GM23338 (cell line): ENCODE measurements around the gene MARK3. TPM values are rescaled to one million over a fixed set of nuclear protein-coding genes. Genes with fewer than 3 reads are reported as not detected.

Source experiments
- EZH2 ChIP-seq: fragments of 200-600 bp; sonication (generic); IDR thresholded peaks from one replicate; pipeline ENCODE4 v1.8.0; 2017; ENCODE audit warnings: antibody characterized with exemption, mild to moderate bottlenecking, low read depth; ENCODE audit not compliant: unreplicated experiment
- NANOG ChIP-seq: IDR thresholded peaks from 2 replicates; pipeline ENCODE4 v1.6.1; 2016; ENCODE audit warnings: antibody characterized with exemption, borderline replicate concordance
- REST ChIP-seq: IDR thresholded peaks from one replicate; pipeline ENCODE4 v1.6.1; 2018; ENCODE audit warnings: antibody characterized with exemption; ENCODE audit not compliant: unreplicated experiment
- polyA plus RNA-seq: library from polyadenylated mRNA; unstranded; fragments of >200 nt; fragmentation: Nextera tagmentation; extraction: Ambion mirVana; gene quantifications from 2 replicates; pipeline ENCODE4 v1.2.1, GENCODE V29; 2016
- total RNA-seq: library from RNA; depleted of rRNA; stranded (reverse); fragments of >200 nt; shearing (Covaris generic); gene quantifications from 2 replicates; pipeline ENCODE4 v1.2.3, GENCODE V29; 2014
- TF ChIP-seq, protein P1 (sequence below): fragments of 250-450 bp; sonication (Bioruptor Pico); IDR thresholded peaks from 2 replicates; pipeline ENCODE4 v1.5.0; 2020; ENCODE audit warnings: mild to moderate bottlenecking, moderate library complexity

MARK3 gene
- total and polyA plus RNA-seq, 2 experiments from 2014 or later, result 45.9 to 69.7 TPM

GRCh38 chr14:103552011-103552845 lies 167.0 kb downstream of the MARK3 start (continued):
- no peak for TF ChIP-seq REST
- no peak for TF ChIP-seq EZH2
- TF ChIP-seq NANOG, result no peak
- TF ChIP-seq, protein P1, sequence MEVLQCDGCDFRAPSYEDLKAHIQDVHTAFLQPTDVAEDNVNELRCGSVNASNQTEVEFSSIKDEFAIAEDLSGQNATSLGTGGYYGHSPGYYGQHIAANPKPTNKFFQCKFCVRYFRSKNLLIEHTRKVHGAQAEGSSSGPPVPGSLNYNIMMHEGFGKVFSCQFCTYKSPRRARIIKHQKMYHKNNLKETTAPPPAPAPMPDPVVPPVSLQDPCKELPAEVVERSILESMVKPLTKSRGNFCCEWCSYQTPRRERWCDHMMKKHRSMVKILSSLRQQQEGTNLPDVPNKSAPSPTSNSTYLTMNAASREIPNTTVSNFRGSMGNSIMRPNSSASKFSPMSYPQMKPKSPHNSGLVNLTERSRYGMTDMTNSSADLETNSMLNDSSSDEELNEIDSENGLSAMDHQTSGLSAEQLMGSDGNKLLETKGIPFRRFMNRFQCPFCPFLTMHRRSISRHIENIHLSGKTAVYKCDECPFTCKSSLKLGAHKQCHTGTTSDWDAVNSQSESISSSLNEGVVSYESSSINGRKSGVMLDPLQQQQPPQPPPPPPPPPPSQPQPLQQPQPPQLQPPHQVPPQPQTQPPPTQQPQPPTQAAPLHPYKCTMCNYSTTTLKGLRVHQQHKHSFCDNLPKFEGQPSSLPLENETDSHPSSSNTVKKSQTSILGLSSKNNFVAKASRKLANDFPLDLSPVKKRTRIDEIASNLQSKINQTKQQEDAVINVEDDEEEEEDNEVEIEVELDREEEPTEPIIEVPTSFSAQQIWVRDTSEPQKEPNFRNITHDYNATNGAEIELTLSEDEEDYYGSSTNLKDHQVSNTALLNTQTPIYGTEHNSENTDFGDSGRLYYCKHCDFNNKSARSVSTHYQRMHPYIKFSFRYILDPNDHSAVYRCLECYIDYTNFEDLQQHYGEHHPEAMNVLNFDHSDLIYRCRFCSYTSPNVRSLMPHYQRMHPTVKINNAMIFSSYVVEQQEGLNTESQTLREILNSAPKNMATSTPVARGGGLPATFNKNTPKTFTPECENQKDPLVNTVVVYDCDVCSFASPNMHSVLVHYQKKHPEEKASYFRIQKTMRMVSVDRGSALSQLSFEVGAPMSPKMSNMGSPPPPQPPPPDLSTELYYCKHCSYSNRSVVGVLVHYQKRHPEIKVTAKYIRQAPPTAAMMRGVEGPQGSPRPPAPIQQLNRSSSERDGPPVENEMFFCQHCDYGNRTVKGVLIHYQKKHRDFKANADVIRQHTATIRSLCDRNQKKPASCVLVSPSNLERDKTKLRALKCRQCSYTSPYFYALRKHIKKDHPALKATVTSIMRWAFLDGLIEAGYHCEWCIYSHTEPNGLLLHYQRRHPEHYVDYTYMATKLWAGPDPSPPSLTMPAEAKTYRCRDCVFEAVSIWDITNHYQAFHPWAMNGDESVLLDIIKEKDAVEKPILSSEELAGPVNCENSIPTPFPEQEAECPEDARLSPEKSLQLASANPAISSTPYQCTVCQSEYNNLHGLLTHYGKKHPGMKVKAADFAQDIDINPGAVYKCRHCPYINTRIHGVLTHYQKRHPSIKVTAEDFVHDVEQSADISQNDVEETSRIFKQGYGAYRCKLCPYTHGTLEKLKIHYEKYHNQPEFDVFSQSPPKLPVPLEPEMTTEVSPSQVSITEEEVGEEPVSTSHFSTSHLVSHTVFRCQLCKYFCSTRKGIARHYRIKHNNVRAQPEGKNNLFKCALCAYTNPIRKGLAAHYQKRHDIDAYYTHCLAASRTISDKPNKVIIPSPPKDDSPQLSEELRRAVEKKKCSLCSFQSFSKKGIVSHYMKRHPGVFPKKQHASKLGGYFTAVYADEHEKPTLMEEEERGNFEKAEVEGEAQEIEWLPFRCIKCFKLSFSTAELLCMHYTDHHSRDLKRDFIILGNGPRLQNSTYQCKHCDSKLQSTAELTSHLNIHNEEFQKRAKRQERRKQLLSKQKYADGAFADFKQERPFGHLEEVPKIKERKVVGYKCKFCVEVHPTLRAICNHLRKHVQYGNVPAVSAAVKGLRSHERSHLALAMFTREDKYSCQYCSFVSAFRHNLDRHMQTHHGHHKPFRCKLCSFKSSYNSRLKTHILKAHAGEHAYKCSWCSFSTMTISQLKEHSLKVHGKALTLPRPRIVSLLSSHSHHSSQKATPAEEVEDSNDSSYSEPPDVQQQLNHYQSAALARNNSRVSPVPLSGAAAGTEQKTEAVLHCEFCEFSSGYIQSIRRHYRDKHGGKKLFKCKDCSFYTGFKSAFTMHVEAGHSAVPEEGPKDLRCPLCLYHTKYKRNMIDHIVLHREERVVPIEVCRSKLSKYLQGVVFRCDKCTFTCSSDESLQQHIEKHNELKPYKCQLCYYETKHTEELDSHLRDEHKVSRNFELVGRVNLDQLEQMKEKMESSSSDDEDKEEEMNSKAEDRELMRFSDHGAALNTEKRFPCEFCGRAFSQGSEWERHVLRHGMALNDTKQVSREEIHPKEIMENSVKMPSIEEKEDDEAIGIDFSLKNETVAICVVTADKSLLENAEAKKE, result no peak
